Stimulated activated CD4-positive, alpha-beta T cell treated with anti-CD3 and anti-CD28 coated beads, Interleukin-1b, Interleukin-23, amount 100 ng/mL, for 1 hour (primary cell): Measurements from ENCODE around the gene PNKD.

Experiments used
- DNase-seq, 2 donors: peaks; one replicate each; pipeline ENCODE4 v3.0.0-alpha.2; 2020; ENCODE audit warnings: low read depth in 2 of 2

PNKD gene

DNA sequence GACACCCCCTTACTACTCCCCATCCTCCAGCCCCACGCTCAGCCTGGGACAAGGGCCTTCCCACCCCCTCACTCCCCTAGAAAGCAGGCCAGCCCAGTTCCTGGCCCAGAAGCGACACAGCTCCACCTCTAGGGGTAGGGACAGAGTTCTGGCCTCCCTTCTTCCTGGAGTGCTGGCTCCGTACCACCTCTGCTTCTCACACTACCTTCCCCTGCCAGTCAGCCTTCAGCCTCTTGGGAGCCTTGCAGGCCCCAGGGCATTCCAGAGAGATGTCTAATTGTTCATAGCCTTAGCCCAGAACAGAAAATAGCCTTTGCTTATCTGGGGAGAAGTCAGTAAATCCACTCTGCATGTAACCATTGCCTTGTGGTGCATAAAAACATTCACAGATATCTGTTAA is 73.3 kb downstream of the PNKD start:
- DNase-seq: no peak

DNA sequence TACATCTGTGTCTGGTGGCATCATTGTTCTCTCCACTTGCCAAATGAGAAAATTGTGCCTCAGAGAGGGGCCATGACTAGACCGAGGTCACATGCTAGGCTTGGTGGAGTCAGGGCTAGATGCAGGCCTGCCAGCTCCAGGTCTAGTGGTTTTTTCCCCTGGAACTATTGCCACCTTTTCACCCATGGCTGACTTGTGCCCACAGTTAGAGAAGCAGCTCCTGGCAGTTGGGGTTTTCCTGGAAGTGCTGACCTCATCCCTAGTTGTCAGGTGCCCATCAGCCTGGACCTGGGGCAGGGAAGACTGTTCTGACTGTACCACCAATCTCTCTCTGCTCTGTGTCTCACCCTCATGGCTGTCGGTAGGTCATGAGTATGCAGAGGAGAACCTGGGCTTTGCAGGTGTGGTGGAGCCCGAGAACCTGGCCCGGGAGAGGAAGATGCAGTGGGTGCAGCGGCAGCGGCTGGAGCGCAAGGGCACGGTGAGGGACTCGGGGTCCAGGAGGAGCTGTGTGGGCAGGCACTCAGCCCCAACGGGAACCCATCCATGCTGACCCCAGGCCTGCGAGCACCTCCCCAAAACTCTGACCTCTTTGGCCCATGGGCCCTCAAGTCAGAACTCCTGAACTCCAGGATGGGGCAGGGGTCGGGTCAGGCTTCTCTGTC is 73.9 kb downstream of the PNKD start:
- DNase-seq: no peak

DNA sequence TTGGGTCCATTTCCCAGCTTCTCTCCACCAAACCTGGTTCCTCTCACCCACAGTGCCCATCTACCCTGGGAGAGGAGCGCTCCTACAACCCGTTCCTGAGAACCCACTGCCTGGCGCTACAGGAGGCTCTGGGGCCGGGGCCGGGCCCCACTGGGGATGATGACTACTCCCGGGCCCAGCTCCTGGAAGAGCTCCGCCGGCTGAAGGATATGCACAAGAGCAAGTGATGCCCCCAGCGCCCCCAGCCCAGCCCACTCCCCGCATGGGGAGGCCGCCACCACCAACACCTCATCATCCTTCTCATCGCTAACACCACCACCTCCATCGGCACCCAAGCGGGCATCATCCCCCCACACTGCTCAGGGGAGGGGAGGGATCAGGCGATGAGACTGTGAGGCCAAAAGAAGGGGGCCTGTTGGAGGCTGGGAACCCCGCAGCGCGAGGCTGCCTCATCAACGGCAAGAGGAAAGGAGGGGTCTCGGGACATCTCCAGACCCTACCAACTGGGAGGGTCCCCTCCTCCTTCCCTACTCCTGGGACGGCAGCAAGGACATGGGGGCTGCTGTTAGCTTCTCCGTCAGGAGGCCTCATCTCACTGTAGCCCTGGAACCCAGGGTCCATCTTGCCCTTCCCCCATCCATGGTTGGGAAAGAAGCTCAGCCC is 74.6 kb downstream of the PNKD start:
- no peak for DNase-seq

DNA sequence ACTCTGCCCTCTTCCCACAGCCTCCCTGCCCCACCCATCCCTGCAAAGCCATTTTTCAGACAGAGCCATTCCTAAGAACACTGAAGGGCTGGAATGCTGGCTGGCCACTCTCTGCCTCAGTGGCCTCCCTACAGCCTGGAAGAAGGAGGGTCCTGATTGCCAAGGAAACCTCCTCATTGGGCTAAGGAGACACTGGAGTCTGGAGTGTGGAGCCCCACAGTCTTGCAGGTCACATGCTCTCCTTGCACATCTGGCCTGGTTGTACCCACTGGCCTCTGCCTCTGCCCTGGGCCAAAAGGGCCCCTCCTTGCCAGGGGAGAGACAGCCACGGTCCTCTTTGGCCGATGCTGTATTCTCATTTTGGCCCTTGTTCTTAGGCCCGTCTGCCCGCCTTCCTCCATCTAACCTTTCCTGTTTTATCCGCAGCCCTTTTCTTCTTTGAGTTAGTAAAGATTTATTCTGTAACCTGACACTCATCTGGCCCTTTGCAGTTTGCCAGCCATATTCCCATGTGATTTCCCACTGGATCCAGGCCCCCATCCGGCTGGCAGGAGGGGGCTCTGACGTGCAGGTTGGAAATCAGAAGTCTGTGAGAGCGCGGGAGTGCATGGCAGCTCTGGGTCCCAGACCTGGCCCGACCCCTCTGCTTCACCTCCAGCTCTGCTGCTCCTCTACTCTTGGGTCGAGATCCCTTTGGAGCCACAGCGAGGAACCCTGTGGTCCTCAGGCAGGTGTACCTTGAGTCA is 75.3 kb downstream of the PNKD start:
- DNase-seq: no peak

DNA sequence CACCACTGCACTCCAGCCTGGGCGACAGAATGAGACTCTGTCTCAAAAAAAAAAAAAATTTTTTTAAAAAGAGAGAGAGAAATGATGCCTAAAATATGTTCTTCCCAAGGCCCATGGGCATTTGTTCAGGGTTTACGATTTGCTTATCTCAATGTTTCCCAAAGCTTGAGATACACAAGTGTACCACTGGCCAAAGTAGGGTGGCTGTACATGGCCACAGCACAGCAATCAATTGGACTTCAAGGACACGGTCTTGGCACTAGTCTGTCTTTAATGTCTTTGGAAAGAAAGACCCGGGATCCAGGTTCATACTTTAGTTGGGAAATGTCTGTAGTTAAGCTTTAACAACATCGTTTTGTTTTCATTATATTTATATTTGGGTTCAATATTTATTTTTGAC is 76.9 kb downstream of the PNKD start:
- DNase-seq: no peak

DNA sequence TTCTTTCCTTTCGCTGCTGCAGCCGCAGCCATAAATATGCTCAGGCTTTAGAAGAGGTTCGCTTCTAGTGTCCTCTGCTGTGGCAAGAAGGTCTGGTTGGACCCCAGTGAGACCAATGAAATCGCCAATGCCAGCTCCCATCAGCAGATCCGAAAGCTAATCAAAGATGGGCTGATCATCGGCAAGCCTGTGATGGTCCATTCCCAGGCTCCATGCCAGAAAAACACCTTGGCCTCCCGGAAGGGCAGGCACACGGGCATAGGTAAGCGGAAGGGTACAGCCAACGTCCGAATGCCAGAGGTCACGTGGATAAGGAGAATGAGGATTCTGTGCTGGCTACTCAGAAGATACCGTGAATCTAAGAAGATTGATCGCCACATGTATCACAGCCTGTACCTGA is 83.7 kb downstream of the PNKD start:
- DNase-seq: no peak

DNA sequence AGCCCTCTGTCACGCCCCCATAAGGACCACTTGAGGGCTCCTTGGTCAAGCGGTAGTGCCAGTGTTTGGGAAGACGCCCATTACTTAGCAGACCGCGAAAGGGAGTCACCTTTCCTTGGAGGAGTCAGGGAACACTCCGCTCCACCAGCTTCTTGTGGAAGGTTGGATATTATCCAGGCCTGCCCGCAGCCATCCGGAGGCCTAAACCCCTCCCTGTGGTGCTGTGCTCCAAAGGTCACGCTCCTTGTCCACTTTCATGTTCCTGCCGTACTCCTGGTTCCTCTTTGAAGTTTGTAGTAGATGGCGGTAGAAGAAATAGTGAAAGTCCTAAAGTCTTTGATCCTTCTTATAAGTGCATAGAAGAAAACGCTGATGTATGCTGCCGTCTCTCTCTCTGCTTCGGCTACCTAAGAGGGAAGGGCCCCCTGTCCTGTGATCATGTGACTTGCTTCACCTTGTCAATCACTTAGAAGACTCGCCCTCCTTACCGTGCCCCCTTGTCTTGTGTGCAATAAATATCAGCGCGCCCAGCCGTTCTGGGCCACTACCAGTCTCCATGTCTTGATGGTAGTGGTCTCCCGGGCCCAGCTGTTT is 84.6 kb downstream of the PNKD start:
- DNase-seq: no peak

DNA sequence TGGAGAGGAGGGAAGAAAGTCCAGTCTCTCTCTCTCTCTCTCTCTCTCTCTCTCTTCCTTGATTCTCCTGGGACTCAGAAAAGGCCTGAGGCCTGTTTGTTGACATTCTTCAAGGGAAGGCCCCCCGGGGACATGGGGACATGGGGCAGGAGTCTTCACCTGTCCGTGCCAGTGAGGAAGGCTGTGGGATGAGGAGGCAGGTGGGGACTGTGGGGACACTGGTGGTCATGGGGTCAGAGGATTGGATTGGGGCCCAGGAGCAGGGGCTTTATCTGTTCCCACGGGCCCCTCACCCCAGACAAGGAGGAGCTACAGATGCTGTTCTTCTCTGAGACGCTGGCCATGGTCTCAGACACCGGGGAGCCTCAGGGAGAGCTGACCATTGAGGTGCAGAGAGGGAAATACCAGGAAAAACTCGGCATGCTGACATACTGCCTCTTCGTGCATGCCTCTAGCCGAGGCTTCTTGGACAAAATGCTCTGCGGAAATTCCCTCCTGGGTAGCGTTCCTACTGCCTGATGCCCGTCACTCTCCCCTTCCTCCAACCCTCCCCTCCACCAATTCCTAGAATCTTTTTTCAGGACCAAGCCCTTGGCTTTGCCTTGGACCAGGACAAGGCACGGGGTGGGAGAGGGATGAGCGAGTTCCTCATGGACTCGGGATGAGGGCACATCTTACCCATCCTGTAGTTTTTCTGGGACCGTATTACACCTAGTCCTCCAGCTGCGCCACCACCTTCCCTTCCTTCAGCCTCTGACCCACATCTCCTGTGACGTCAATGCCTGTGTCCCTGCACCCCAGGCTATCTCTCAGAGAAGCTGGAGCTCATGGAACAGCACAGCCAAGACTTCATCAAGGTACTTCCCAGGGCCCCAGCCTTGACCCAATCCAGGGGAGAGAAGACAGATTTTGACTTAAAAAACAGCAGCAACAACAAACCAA is 87.2 kb downstream of the PNKD start:
- no peak for DNase-seq

DNA sequence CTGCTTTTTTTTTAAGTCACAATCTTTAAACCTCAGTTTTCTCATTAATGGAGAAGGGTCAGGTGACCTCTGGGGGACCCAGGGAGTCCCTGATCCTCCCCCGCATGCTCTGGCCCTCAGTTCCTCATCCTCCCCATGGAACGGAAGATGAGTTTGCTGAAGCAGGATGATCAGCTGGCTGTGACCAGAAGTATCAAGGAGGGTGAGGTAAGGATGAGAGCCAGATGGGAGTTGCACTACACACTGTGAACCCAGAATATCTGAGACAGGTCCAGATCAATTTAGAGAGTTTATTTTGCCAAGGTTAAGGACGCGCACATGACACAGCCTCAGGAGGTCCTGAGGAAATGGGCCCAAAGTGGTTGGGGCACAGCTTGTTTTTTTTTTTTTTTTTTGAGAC is 90.1 kb downstream of the PNKD start:
- DNase-seq: no peak

DNA sequence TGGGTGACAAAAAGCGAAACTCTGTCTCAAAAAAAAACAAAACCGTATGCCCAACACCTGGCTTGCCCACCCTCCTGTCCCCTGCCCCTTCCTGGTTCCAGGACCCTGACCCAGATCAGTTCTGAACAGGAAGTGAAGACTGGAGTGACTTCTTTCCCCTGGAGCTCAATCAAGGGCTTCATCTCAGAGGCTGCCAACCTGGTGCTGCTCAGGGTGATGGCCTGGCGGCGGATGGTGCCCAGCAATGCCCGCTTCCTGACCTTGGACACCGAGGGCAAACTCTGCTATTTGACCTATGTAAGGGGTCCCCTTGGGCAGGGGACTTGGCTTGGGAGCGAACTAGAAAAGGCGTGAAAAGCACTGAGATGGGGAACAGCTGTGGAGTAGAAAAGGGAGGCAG is 92.3 kb downstream of the PNKD start:
- no peak for DNase-seq

DNA sequence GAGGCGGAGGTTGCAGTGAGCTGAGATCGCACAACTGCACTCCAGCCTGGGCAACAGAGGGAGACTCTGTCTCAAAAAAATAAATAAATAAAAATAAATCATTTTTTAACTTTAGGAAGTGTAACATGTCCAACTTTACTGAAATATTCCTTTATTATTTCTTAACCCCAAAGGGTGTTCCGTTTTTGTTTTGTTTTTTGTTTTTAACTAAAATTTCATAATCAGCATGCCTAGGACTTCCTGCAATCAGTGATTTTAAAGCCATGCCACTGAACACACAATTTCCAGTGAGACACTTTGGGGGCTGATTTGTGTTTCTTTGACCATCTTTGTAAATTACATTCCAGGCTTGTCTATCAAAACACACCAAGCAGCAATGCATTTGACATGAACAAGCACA is 93.4 kb downstream of the PNKD start:
- DNase-seq: no peak

DNA sequence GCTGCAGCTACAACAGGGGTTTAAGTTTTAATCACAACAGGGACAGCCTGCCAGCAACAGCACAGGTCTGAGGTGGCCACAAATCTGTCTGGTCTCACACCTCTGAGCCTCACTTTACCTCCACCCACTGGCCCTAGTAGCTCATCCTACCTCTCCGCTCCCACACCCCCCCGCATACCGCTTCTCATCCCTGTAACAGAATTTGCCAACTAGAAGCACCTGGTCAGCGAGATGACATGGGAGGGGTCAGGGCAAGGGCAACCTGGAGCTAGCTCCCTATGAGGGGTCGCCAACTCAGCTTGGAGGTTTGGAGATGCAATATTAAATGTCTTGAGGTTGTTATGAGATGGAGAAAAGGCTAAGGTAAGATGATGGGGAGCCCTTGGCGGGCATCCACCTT is 93.9 kb downstream of the PNKD start:
- DNase-seq: no peak

DNA sequence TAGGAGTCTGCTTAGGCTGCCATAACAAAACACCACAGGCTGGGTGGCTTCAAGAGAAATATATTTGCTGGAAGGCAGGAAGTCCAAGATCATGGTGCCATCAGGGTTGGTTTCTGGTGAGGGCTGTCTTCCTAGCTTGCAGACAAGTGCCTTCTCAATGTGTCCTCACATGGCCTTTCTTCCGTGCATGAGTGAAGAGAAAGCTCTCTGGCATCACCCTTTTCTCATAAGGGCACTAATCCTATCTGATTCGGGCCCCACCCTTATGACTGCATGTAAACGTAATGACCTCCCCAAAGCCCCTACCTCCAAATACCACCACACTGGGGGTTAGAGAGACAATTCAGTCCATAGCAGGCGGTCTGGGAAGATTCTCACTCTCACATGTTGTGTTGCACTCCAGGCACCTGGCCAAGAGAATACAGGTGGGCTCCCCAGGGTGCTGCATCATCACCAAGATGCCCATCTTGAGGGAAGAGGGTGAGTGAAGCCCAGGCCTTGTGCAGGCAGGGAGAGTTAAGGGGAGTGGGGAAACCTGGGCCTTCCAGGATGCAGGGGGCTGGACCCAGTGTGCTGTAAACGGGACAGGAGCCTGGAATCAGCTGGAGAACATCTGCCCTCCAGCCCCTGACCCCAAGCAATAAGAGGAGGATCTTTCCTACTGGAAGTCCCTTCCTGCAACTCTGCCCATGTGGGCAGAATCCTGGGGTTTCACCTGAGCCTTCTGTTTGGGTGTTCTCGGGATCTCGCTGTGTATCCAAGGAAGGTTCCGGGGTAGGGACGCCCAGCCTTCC is 96.5 kb downstream of the PNKD start:
- no peak for DNase-seq

DNA sequence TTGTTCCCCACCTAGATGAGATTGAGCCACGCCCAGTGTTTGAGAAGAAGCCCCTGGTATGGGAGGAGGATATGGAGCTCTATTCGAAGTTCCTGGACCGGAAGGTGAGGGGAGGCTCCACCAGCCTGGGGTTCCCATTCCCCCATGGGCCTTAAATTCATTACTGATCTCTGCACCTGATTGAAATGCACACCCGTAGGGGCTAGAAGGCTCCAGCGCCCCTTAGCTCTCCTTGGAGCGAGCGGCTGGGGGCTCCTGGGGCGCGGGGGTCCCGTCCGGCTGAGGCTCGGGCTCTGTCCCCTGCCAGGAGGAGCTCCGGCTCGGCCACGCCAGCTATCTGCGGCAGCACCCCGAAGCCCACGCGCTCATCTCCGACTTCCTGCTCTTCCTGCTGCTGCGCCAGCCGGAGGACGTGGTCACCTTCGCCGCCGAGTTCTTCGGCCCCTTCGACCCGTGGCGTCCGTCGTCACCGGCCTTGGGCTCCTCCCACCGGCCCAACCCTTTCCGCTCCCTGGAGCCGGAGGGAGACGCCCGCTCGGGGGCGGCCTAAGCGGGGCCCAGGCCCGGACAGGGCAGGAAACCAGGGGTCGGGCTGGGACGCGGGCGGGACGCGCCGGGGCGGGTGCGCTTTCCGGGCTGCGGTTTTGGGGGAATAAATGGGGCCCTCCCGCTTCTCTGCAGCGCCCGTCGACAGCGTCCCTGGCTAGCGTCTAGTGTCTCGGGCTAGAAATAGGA is 97.3 kb downstream of the PNKD start:
- DNase-seq: peak; percentile 41 to 49

DNA sequence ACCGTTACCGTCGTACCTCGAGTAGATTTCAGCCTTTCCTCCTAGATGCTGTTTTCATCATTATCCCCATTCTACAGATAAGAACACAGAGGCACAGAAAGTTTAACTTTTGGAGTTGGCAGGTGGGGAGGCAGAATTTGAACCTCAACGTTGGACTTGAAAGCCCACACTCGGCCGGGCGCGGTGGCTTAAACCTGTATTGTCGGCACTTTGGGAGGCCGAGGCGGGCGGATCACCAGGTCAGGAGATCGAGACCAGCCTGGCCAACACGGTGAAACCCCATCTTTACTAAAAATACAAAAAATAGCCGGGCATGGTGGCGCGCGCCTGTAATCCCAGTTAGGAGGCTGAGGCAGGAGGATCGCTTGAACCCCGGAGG is 97.8 kb downstream of the PNKD start:
- DNase-seq: no peak

DNA sequence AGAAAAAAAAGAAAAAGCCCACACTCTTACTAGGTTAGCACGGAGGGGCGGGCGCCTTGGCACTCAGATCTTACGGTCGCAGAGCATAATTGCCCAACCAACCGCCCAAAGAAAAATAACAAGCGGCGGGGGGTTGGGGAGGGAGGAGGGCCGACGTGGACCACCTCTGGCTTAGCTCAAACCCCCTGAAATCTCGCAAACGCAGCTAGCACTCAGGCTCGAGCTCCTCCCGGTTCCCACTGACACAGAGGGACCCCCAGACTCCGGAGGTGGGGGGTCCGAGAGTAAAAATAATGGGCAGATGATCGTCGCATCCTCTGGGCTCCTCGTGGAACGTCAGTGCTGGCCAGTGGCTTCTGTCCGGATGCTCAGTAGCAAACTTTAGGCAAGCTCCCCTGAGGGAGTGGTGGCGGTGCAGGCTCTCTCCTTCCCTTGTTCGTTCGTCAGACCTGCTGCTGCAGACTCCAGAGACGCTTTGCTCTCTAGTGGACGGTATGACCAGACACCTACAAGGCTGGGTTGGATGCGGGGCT is 98.4 kb downstream of the PNKD start:
- no peak for DNase-seq

DNA sequence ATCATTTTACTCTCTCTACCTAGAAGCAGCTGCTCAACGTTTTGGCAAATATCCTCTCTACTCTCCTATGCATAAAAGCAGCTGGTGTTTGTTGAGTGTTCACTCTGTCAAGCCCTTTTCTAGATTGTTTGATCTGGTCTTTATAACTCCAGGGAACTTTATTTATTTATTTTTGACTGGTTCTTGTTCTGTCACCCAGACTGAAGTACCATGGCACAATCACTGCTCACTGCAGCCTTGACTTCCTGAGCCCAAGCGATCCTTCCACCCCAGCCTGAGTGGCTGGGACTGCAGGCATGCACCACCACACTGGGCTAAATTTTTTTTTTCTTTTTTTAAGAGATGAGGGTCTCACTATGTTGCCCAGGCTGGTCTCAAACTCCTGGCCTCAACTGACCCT is 99.0 kb downstream of the PNKD start:
- DNase-seq: no peak

DNA sequence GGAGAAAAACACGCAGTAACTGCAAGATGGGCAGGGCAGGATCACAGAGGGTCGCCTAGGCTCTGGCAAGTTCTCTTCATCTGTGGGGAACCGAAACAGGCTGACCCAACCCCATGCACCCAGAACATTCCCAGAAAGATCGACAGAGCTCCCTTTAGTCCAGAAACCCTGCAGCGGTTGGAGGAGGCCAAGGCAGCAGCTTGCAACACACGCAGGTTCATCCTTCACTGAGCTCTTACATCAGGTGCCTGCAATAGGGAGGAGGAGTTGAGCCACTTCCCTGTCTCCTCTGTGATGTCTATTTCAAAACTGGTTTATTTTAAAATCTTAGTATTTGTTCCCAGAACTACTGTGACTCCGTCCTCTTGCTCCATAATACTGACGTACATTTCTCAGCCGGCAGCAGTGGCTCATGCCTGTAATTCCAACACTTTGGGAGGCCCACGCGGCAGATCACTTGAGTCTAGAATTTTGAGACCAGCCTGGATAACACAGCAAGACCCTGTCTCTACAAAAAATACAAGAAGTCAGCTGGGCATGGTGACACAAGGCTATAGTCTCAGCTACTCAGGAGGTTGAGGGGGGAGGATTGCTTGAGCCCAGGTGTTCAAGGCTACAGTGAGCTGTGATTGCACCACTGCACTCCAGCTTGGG is 100.2 kb downstream of the PNKD start:
- DNase-seq: no peak

DNA sequence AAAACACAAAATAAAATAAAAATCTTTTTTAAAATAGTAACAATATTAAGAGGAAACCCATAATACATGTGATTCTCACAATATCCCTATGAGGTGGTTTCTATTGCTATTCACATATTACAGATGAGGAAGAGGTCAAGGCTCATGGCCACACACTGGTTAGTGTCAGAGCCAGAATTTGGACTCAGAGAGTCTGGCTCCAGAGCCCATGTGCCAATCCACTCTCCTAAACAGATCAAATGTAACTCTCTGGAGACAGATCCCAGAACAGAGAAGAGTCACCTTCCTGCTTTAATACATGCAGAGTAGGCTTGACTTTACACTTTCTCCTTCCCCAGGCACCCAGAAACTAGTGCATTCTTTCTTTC is 101.6 kb downstream of the PNKD start:
- DNase-seq: no peak

DNA sequence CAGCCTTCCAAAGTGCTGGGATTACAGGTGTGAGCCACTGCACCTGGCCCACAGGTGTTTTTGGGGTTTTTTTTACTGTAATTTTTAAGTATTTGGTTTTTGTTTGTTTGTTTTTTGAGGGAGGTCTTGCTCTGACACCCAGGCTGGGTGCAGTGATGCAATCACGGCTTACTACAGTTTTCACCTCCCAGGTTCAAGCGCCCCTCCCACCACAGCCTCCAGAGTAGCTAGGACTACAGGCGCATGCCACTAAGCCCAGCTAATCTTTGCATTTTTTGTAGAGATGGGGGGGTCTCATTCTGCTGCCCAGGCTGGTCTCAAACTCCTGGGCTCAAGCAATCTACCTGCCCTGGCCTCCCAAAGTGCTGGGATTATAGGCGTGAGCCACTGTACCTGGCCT is 104.5 kb downstream of the PNKD start:
- no peak for DNase-seq
